ENCODE measurements around the gene GALNS.

The GALNS gene

GRCh38 chr16:88874938-88875599 is 18.3 kb upstream of the GALNS start:
- DNase-seq, result no peak

DNA sequence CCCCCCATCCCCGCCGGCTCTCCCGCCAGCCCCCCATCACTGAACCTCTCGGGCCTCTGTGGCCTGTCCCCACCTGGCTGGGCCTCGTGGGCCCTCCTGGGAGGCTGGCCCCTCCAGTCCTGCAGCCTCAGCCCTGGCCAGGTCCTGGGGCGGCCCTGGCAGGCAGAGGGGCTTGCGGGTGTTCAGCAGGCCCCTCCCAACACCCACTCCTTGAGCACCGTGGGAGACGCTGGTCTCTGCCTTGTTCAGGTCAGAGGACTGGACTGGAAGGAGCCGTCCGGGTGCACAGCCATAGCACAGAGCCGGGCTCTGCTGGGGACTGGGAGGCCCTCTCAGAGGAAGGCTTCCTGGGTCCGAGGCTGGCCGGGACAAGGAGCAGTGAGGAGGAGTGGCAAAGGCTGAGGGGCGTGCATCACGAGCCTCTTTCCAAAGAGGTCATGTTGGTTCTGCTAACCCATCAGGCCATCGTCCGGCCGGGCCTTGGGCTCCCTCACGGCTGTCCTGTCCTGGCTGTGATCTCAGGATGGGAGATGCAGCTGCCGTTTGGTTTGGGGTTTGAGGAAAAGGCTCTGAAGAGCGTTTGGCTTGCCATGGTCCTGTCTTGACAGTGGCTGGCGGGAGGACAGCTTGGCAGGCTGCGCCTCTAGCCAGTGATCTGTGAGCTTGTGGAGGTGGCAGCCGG is 16.0 kb upstream of the GALNS start:
- DNase-seq, result no peak

DNA sequence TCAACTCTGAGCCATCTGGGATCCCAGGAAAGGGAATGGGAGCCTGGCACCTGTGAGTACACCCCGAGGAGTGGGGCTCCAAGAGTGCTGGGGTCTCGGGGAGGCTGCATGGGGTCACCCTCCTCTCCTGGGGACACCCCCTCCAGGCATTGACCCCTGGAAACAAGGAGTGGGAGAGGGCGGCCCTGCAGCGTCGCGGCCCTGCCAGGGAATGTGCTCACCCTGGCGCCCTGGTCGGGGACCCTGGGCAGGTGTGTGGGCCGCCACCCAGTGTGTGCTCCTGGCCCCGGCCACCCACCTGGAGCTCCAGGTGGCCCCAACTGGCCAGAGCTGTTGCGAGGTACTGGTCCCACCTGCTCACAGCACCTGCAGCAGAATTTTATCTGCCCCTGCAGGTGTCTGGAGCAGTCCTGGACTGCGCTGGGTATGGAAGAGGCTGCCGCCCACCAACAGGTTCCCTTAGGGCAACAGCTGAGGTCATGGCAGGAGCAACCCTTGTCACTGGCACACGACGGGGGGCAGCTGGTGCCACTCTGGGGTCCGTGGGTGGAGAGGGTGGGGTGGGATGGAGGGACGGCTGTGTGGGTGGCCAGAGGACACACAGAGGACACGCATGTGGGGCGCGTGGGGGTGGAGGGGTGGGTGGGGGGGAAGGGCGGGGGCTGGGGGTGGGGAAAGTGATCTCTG is 15.1 kb upstream of the GALNS start:
- peak in 1 of 2 experiments; percentile 48 for DNase-seq

DNA sequence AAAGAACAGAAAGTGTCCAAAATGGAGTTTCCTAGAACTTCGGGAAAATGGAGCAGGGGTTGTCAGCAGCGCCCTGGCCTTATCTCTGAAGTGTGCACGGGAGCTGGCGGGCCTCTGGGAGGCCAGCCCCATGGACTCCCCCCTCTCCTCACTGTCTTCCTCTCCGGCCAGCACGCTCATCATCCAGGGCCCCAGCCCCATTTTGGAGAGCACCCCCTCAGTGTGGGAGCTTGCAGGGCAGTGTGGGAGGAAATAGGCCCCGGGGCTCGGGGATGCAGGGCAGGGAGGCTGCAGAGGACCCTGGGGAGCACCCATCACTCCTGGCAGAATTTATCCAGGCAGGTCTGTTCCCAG is 14.6 kb upstream of the GALNS start:
- DNase-seq, result no peak

DNA sequence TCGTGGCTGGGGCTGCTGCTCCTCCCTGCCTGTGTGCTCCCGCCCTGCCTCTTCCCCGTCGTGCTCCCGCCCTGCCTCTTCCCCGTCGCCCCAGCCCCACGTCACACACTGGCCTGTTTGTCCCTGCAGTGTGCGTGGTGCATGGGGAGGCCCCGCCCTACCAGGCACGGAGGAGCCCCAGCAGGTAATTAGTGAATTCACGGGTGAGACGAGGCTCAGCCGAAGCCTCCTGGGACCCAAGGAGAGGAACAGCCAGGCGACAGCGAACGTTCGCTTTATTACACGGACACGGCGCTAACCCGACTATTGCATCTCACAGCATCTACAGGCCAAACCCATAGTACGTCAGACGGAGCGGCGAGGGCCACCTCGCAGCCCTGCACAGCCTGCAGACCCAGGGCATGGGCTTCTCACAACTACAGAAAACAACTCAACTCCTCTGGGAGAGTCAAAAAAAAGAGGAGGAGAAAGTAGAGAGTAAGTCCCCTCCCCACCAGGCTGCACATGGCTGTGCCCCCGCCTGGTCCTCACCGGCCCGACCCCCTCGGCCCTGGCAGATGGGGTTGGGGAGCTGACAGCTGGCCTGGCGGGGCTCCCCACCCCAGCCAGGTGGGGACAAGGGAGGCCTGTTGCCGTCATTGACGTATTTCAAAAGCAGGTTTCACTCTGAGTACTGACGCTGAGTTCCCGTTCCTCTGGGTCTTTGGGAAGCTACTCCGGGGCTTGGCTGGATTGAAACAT is 14.0 kb upstream of the GALNS start:
- DNase-seq, result peak; percentile 89 to 96

DNA sequence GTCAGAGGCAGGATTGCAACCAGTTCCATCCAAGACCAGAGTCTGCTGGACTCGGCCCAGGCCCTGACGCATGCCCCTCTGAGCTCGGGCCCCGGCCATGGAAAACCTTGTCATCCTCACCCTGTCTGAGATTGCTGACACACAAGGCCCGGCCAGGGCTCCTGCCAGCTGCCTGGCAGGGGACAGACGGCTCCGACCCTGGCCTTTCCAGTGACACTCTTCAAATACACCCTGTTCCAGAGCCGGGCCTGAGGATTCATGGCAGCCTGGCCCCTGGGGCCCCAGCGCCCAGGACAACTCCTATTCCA is 12.9 kb upstream of the GALNS start:
- no peak for DNase-seq

GRCh38 chr16:88868974-88869672 is 12.4 kb upstream of the GALNS start:
- peak; percentile 89 to 93 for DNase-seq

- no peak for DNase-seq
Measured at GRCh38 chr16:88867581-88868246, 11.0 kb upstream of the GALNS start.

DNA sequence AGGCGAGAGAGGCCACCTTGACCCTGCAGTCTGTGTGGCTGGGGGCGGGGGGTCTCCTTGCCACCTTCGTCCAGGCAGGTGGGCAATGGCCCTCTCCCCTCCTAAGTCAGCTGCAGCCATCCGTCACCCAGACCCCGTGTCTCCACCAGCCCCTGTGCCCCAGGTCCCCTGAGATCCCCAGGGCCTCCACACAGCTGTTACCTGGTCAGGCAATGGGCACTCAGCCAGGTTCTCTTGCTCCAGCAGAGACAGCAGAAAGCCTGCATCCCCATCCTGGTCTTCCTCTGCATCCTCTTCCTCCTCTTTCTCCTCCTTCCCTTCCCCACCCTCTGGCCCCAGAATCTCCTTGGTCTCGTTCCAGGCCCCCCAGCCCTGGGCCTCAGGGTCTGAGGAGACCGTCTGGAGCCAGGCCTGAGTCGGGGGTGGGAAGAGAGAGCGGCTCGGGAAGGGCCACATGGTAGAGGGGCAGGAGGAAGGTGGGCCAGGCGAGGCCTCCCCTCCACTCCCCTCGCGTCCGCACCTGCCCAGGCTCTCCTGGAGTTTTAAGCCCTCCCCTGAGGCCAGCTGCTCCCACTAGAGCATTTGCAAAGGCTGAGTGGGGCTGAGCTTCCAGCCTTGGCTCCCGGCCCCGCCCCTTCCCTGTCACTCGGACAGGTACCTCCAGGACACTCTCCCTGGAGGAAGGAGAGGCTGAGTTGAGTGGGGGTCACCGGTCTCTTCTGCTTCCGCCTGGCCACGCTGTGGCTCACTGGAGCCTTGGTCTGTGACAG is 9.6 kb upstream of the GALNS start, which contains the start of gene PABPN1L:
PABPN1L (minus strand) TSS at position 510 of the 770 bp plus-strand sequence; CDS start at position 456, 54 bp downstream.
- peak; percentile 82 to 85 for DNase-seq

GRCh38 chr16:88865742-88866141 is 9.0 kb upstream of the GALNS start:
- no peak for DNase-seq

DNA sequence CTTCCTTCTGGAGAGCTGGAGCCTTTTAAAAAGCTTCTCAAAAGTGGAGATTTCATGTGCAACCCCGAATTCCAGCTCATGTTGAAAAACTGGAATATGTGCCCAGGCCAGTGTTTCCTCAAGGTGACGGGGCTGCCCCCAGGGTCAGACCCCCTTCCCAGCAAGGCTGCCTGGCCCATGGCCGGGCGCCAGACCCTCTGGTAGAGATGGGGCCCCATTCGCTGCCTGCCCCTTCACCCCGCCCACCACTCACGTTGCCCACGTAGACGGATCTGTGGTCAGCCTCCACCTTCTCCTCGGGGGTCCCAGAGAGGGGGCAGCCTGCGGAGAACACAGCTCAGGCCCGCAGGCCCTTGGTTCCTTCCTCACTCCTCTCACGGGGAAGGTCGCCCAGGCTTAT is 8.6 kb upstream of the GALNS start:
- DNase-seq, result no peak

- no peak for DNase-seq
Measured at GRCh38 chr16:88864521-88864920, 7.8 kb upstream of the GALNS start.

DNA sequence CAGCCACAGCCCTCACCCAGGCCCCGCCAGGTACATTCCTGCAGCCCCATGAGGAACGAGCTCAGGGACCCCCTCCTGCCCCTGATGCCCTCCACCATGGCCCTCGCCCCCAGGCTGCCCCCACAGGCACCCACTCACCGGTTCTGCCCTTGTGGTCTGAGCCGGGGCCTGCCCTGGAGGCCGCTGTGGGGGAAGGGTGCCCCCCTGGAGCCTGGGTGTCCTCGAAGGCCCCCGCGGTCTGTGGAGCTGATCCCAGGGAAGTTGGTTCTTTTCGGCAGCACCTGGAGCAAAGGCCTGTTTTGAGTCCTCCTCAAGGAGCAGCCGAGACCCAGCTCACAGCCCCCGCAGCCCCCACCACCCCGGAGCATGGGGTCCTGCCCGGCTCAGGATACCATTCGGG is 7.4 kb upstream of the GALNS start:
- no peak for DNase-seq

DNA sequence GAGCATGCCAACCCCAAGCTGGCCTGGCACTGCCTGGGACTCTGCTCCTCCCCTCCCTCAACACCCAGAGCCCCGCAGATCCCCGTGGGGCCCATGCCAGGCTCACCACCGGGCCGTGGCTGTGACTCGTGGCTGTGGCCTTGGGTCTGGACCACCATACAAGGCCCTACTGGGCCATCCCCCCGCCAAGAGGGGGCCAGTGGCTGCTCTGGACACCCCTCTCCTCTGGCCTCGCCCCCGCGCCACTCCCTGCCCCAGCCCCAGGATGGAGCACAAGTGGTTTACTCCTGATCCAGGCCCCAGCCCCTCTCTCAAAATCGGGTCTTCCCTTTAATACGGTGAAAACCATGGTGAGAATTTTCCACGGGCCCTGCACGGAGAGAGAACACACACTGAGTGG is 6.7 kb upstream of the GALNS start:
- no peak for DNase-seq

- DNase-seq, result no peak
Measured at GRCh38 chr16:88862968-88863367, 6.2 kb upstream of the GALNS start.

- DNase-seq, result no peak
Measured at GRCh38 chr16:88861359-88861758, 4.6 kb upstream of the GALNS start.

GRCh38 chr16:88859381-88860091 is 2.8 kb upstream of the GALNS start:
- no peak for DNase-seq

- DNase-seq, result peak; percentile 44 to 72
Measured at GRCh38 chr16:88857728-88858339, 1.1 kb upstream of the GALNS start.

DNA sequence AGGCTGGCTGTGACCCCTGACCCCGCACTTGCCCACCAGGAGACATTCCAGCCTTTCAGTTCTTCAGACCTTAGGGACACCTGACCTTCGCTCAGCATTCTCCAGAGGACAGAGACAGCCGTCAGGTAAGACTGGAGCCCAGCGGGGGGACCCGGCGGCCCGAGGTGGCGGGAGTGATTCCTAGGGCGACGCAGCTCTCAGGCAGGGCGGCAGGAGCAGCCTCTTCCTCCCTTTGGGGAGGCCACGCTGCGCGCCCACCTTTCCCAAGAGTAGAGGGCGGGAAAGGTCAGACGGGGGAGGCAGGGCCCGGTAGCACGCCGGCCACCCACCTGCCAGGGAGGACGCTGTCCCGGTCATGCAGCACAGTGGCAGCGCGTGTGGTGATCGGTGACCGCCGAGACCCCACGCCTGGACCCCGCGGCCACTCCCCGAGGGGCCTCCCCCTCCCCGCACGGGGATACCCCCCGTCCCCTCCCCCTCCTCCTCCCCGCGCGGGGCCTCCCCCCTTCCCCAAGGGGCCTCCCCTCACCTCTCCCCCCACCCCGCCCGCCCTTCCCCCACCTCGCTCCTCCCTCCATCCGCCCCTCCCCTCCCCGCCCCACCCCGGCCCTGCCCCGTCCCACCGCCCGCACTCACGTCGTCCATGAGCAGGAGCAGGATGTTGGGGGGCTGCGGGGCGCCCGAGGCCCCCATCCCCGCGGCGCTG is 472 bp downstream of the GALNS start:
- no peak for DNase-seq

DNA sequence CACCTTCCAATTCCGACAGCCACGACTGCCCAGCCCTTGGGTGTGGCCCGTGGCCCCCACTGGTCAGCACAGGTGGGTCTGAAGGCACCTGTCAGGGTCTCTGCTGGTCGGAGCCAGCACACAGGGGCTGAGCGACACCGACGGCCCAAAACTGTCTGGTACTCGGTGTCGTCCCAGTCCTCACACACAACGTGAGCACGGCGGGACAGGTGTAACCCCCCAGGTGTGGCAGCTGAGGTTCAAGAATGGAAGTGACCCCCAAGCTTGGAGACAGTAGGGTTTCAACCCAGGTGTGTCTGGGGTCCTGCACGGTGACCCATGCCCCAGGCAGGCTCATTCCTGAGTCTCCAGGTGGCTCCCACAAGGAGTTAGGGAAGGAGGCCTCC is 1.0 kb downstream of the GALNS start:
- no peak for DNase-seq

Data from NCI-H524 (cell line).